GM19395 (cell line): ENCODE measurements around the gene TP53BP1.

ENCODE experiments used
- ATAC-seq: cut with Tn5 transposase; IDR thresholded peaks from one replicate; pipeline ENCODE4 v1.9.1; 2021; ENCODE audit warnings: mild to moderate bottlenecking, moderate library complexity; ENCODE audit not compliant: unreplicated experiment

Gene TP53BP1

GRCh38 chr15:43370310-43370974 is 122.5 kb downstream of the TP53BP1 start:
- ATAC-seq, result peak; percentile 45

GRCh38 chr15:43361313-43361903 is 131.5 kb downstream of the TP53BP1 start:
- ATAC-seq, result no peak

- no peak for ATAC-seq
These were observed 132.1 kb downstream of the TP53BP1 start for GRCh38 chr15:43360821-43361220.
